ENCODE measurements around the gene MAN2C1. TPM values are rescaled to one million over a fixed set of nuclear protein-coding genes. Genes with fewer than 3 reads are reported as not detected.

Gene MAN2C1
- total and polyA plus RNA-seq, 9 donors, result 48.9 to 277 (median 223) TPM

DNA sequence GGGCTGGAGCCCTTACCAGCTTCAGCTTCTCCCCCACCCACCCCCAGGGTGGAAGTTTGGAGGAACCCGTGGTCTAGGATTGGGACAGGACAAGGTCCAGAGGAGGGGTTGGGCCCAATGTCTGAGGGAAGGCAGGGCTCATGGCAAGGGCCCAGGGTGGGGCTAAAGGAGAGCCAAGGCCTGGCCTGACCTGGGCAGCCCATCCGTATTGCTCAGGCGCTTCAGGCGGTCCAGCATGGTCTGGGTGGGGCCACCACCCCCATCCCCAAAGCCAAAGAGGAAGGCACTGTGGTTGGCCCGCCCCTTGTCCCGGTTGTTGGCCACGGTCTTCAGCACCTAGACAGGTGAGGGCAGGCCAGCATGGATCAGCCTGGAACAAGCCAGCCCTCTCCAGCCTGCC is 7.6 kb downstream of the MAN2C1 start:
- no peaks in the 10 kb centered on the region for H3K27me3 ChIP-seq
- no peaks in the 10 kb centered on the region for H3K4me1 ChIP-seq (ENCODE audit: insufficient read depth)
- intact Hi-C loops (cut with DNase I), result loop anchor here in 2 of 4 donors (10.0 kb wide), 2 partner anchors 264 to 334 kb away; partner anchors contain the start of gene SNUPN (in 1 of the 2)
- H3K4me3 ChIP-seq, result no peak overlapping the region
- H3K27ac ChIP-seq, result no peak overlapping the region
- TF ChIP-seq POLR2A (IDR thresholded peaks at IDR 0.05), result no peak
- no peak for TF ChIP-seq EP300 (IDR thresholded peaks at IDR 0.05)
- H3K9me3 ChIP-seq, result no peaks in the 10 kb centered on the region
- no peak for DNase-seq
- no peaks in the 10 kb centered on the region for H3K36me3 ChIP-seq
- 81 to 88% (median 83%) methylated on average over 6 to 7 of the region's 7 CpGs for WGBS, 3 donors

DNA sequence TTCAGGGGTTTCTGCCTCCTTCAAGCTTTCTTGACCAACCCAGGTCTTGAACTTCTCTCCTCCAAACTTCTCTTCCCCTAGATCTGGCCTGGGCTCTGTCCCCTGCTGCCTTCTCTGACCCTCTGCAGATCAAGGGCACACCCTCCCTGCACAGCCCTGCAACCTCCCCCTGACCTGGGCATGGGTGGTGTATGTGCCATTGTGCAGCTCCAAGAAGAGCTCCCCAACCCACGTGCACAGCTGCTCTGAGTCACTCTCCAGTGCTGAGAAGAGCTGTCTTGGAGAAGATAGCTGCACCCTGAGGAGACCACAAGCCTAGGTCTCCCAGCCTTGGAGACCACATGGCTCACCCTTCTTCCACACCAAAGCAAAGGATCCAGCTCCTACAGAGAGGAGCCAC is 8.0 kb downstream of the MAN2C1 start:
- TF ChIP-seq, protein P1, sequence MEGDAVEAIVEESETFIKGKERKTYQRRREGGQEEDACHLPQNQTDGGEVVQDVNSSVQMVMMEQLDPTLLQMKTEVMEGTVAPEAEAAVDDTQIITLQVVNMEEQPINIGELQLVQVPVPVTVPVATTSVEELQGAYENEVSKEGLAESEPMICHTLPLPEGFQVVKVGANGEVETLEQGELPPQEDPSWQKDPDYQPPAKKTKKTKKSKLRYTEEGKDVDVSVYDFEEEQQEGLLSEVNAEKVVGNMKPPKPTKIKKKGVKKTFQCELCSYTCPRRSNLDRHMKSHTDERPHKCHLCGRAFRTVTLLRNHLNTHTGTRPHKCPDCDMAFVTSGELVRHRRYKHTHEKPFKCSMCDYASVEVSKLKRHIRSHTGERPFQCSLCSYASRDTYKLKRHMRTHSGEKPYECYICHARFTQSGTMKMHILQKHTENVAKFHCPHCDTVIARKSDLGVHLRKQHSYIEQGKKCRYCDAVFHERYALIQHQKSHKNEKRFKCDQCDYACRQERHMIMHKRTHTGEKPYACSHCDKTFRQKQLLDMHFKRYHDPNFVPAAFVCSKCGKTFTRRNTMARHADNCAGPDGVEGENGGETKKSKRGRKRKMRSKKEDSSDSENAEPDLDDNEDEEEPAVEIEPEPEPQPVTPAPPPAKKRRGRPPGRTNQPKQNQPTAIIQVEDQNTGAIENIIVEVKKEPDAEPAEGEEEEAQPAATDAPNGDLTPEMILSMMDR (IDR thresholded peaks at IDR 0.05), result no peak
- TF ChIP-seq POLR2A (IDR thresholded peaks at IDR 0.05), result no peak
- TF ChIP-seq EP300 (IDR thresholded peaks at IDR 0.05), result no peak
- intact Hi-C loops (cut with DNase I), result loop anchor here in 2 of 4 donors (10.0 kb wide), 2 partner anchors 264 to 334 kb away; partner anchors contain the start of gene SNUPN (in 1 of the 2)
- WGBS, 3 donors, result 35 to 60% (median 52%) methylated on average over 1 of the region's 1 CpG
- DNase-seq, result no peak
- H3K27me3 ChIP-seq, result no peaks in the 10 kb centered on the region
- no peaks in the 10 kb centered on the region for H3K36me3 ChIP-seq
- H3K4me1 ChIP-seq (ENCODE audit: insufficient read depth), result no peaks in the 10 kb centered on the region
- no peak overlapping the region for H3K4me3 ChIP-seq
- no peaks in the 10 kb centered on the region for H3K9me3 ChIP-seq
- no peak overlapping the region for H3K27ac ChIP-seq

DNA sequence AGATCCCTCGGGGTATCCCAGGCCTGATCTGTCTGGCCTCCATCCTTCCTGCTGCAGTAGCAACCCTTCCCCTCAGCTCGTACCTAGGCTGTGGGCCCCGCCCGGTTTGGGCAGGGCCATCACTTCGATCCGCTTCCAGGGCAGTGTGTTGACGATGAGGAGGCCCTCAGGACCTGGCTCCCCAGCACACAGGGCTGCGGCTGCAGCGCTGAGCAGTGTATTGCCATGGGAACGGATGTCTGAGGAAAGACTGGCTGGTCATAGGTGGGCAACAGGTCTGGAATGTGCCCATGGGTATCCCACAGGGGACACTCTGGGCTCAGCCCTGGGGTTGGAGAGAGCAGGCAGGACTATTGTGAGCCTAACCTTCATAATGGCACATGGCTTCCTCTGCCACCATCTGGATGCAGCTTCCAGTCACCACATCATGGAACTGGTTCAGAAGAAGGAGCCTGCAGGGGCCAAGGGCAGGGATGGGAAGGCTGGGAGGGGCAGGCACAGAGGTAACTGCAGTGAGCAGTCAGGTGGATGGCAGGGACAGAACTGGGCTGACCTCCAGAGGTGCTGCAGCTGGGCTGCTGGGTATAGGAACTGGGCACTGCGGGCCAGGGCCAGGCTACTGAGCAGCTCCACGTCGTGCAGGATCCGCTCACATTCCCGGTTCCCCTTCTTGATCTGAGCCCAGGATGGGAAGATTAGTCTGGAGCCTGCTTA is 8.7 kb downstream of the MAN2C1 start:
- Histone ChIP-seq H3K9me3 (no peaks in the 10 kb centered on the region), H3K27ac (no peak overlapping the region), H3K4me1 (ENCODE audit: insufficient read depth) (no peaks in the 10 kb centered on the region), H3K4me3 (no peak overlapping the region), H3K36me3 (no peaks in the 10 kb centered on the region), H3K27me3 (no peaks in the 10 kb centered on the region)
- TF ChIP-seq, protein P1 (IDR thresholded peaks at IDR 0.05), result no peak
- no peak for TF ChIP-seq POLR2A (IDR thresholded peaks at IDR 0.05)
- TF ChIP-seq EP300 (IDR thresholded peaks at IDR 0.05), result no peak
- WGBS, 3 donors, result 87 to 90% (median 90%) methylated on average over 15 of the region's 15 CpGs
- DNase-seq, result no peak
- intact Hi-C loops (cut with DNase I), result loop anchor here in 2 of 4 donors (10.0 kb wide), 2 partner anchors 265 to 335 kb away; partner anchors contain the start of gene SNUPN (in 1 of the 2)

DNA sequence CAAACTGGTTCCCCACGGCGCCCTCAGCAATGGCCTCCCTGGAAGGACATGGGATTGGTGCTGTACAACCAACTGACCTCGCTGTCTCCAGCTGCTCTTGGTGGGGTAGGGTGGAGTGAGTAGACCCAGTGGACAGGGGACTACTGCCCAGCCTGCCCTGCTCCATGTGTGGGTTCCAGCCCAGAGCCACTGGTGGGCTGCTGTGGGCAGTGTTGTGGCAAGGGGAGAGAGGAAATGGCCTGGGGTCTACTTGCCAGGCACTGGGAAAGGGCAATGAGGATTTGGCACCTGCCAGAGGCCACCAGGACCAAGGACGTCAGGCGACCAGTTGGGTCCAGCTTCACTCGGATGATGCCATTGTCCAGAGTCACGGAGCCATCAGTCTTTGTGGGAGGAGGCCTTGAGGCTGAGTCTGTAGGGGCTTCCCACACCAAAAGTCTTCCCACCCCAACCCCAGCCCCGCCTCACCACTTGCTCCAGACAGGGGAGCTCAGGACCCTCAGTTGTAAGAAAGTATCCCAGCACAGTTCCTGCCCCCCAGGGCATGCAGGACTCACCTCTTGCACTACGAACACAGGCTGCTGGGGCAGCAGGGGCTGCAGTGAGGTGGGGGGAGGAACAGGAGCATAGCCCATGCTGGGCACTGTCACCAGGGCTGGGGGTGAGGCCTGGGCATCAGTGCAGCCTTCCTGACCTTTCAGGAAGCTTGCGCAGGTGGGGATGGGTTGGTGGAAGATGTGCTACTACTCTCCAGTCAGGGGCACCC is 9.5 kb downstream of the MAN2C1 start:
- no peaks in the 10 kb centered on the region for H3K4me1 ChIP-seq (ENCODE audit: insufficient read depth)
- intact Hi-C loops (cut with DNase I), result no loop called here
- H3K9me3 ChIP-seq, result no peaks in the 10 kb centered on the region
- DNase-seq, result no peak
- H3K4me3 ChIP-seq, result no peak overlapping the region
- 88 to 93% (median 90%) methylated on average over 10 of the region's 10 CpGs for WGBS, 3 donors
- no peaks in the 10 kb centered on the region for H3K36me3 ChIP-seq
- H3K27me3 ChIP-seq, result no peaks in the 10 kb centered on the region
- no peak overlapping the region for H3K27ac ChIP-seq
- TF ChIP-seq, protein P1 (IDR thresholded peaks at IDR 0.05), result no peak
- no peak for TF ChIP-seq POLR2A (IDR thresholded peaks at IDR 0.05)
- no peak for TF ChIP-seq EP300 (IDR thresholded peaks at IDR 0.05)
